PC-3 (cell line): Measurements from ENCODE around the gene APBA1. TPM values are rescaled to one million over a fixed set of nuclear protein-coding genes. Genes with fewer than 3 reads are reported as not detected.

Experiments used
- ATAC-seq: fragments of 200-7000 bp; cut with Tn5 transposase; 2 replicates; pipeline ENCODE4 v1.9.1; 2020; ENCODE audit warnings: mild to moderate bottlenecking, moderate library complexity
- BruUV-seq: library from RNA; stranded (reverse); fragments of 400-500 nt; replicated peaks from 2 replicates; lab custom pipeline; 2021; lab: Mats Ljungman, UMichigan
- CTCF ChIA-PET: fragments of 300-600 bp; sonication (Branson Sonifier 250); formaldehyde crosslinking; loops from one replicate; lab custom pipeline; 2022; ENCODE audit warnings: antibody characterized with exemption; lab: Charles Lee
- POLR2A ChIA-PET: fragments of 300-600 bp; sonication (Branson Sonifier 250); formaldehyde crosslinking; loops from one replicate; lab custom pipeline; 2022; ENCODE audit warnings: antibody characterized with exemption; ENCODE audit not compliant: unreplicated experiment; lab: Charles Lee
- DNase-seq: peaks from one replicate; pipeline ENCODE4 v3.0.0-alpha.2; 2015
- H2AFZ ChIP-seq: fragments of 300-600 bp; sonication (generic); 2 replicates; pipeline ENCODE4 v1.6.0; 2016; ENCODE audit warnings: antibody characterized with exemption, low read length
- H3F3A ChIP-seq: fragments of 300-600 bp; sonication (generic); one replicate; pipeline ENCODE4 v1.6.0; 2017; ENCODE audit warnings: antibody characterized with exemption, low read length, control low read depth, mild to moderate bottlenecking; ENCODE audit not compliant: unreplicated experiment
- H3K27ac ChIP-seq: fragments of 300-600 bp; sonication (generic); 2 replicates; pipeline ENCODE4 v1.5.1; 2016; ENCODE audit warnings: mild to moderate bottlenecking, low read length
- H3K27me3 ChIP-seq: fragments of 300-600 bp; sonication (generic); 2 replicates; pipeline ENCODE4 v1.6.1; 2016; ENCODE audit warnings: low read length, mixed read lengths
- H3K36me3 ChIP-seq: fragments of 300-600 bp; sonication (generic); 2 replicates; pipeline ENCODE4 v1.6.1; 2016; ENCODE audit warnings: low read depth, mixed run types, low read length, mixed read lengths
- H3K4me1 ChIP-seq: fragments of 300-600 bp; sonication (generic); 2 replicates; pipeline ENCODE4 v1.5.1; 2016; ENCODE audit warnings: low read length; ENCODE audit not compliant: insufficient read depth
- H3K4me2 ChIP-seq: fragments of 300-600 bp; sonication (generic); 2 replicates; pipeline ENCODE4 v1.6.0; 2016; ENCODE audit warnings: low read length
- H3K4me3 ChIP-seq: fragments of 300-600 bp; sonication (generic); 2 replicates; pipeline ENCODE4 v1.5.1; 2016; ENCODE audit warnings: mild to moderate bottlenecking, low read length, mixed read lengths
- H3K79me2 ChIP-seq: fragments of 300-600 bp; sonication (generic); 2 replicates; pipeline ENCODE4 v1.6.1; 2017; ENCODE audit warnings: low read length, mixed read lengths
- H3K9ac ChIP-seq: fragments of 300-600 bp; sonication (generic); 2 replicates; pipeline ENCODE4 v1.6.0; 2016; ENCODE audit warnings: mild to moderate bottlenecking, low read length
- H3K9me2 ChIP-seq: fragments of 300-600 bp; sonication (generic); replicated peaks from 2 replicates; pipeline ENCODE4 v1.6.1; 2016; ENCODE audit warnings: mixed run types, low read length, mixed read lengths
- H3K9me3 ChIP-seq: fragments of 300-600 bp; sonication (generic); 2 replicates; pipeline ENCODE4 v1.6.1; 2016; ENCODE audit warnings: low read length, mixed read lengths
- H4K20me1 ChIP-seq: fragments of 300-600 bp; sonication (generic); 2 replicates; pipeline ENCODE4 v1.6.1; 2016; ENCODE audit warnings: low read length, mixed read lengths
- EZH2 ChIP-seq: fragments of 300-600 bp; sonication (generic); IDR thresholded peaks from one replicate; pipeline ENCODE4 v1.6.1; 2017; ENCODE audit warnings: antibody characterized with exemption, mild to moderate bottlenecking, low read length; ENCODE audit not compliant: unreplicated experiment
- EZH2phosphoT487 ChIP-seq: fragments of 300-600 bp; sonication (generic); IDR thresholded peaks from 2 replicates; pipeline ENCODE4 v1.6.1; 2018; ENCODE audit warnings: mild to moderate bottlenecking, antibody characterized with exemption, low read length, borderline replicate concordance
- intact Hi-C: fragments of 100-400 bp; cut with micrococcal nuclease; formaldehyde crosslinking; loops from 2 replicates; pipeline ENCODE4 v1.9.0; 2023
- total RNA-seq: library from RNA; depleted of rRNA; stranded (reverse); fragments of >200 nt; gene quantifications from 2 replicates; pipeline ENCODE4 v1.2.3, GENCODE V29; 2014
- TF ChIP-seq, protein P1 (sequence below): fragments of 300-600 bp; sonication (generic); conservative IDR thresholded peaks from 2 replicates; pipeline ENCODE4 v1.5.1; 2017; ENCODE audit warnings: antibody characterized with exemption, low read depth, mild to moderate bottlenecking, low read length

Gene APBA1
- total RNA-seq, 1 experiment from 2014 or later, result 0.07 TPM

DNA sequence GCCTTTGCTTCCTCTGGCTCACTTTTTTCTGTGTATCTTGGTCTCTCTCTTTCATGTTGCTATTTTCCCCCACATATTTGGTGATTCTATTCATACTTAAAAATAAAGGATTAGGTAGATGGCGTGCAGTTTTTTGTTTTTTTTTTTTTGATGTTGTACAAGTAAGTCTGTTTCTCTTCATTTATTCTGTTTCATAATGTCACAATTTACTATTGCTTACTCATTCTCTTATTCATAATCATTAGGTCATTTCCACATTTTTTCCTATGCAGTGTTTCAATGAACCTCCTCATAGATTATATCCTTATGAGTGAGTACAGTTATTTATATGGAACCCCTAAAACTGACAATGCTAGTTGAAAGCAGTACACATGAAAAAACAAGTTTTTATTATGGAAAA lies 136.3 kb downstream of the APBA1 start:
- H3K27ac ChIP-seq, result no peak overlapping the region
- H3K4me2 ChIP-seq, result no peak overlapping the region
- H2AFZ ChIP-seq, result no peak overlapping the region
- ATAC-seq (no peak), DNase-seq (no peak)
- no peak overlapping the region for H3K4me3 ChIP-seq
- no peaks in the 10 kb centered on the region for H3K36me3 ChIP-seq
- TF ChIP-seq EZH2 (no peak), EZH2phosphoT487 (no peak)
- TF ChIP-seq, protein P1, sequence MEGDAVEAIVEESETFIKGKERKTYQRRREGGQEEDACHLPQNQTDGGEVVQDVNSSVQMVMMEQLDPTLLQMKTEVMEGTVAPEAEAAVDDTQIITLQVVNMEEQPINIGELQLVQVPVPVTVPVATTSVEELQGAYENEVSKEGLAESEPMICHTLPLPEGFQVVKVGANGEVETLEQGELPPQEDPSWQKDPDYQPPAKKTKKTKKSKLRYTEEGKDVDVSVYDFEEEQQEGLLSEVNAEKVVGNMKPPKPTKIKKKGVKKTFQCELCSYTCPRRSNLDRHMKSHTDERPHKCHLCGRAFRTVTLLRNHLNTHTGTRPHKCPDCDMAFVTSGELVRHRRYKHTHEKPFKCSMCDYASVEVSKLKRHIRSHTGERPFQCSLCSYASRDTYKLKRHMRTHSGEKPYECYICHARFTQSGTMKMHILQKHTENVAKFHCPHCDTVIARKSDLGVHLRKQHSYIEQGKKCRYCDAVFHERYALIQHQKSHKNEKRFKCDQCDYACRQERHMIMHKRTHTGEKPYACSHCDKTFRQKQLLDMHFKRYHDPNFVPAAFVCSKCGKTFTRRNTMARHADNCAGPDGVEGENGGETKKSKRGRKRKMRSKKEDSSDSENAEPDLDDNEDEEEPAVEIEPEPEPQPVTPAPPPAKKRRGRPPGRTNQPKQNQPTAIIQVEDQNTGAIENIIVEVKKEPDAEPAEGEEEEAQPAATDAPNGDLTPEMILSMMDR, result no peak
- intact Hi-C loops, result no loop called here
- H3K27me3 ChIP-seq, result peaks cover 13% of the 10 kb centered on the region; the same call in 1 of the 2 replicates
- no peaks in the 10 kb centered on the region for H4K20me1 ChIP-seq
- no peak overlapping the region for H3K9ac ChIP-seq
- ChIA-PET POLR2A (no interaction called here), CTCF (interaction anchor here (0.7 kb wide), 1 partner anchor 196 kb away, joined by 7 read pairs; no protein-coding TSS in a partner anchor)
- no TSS peak for BruUV-seq
- H3K4me1 ChIP-seq, result no peaks in the 10 kb centered on the region
- H3F3A ChIP-seq, result no peaks in the 10 kb centered on the region
- H3K9me2 ChIP-seq, result no peaks in the 10 kb centered on the region
- H3K79me2 ChIP-seq, result no peaks in the 10 kb centered on the region
- H3K9me3 ChIP-seq, result no peaks in the 10 kb centered on the region

GRCh38 chr9:69535286-69535832 lies 136.8 kb downstream of the APBA1 start:
- ChIA-PET POLR2A (no interaction called here), CTCF (no interaction called here)
- Histone ChIP-seq H3F3A (no peaks in the 10 kb centered on the region), H3K4me1 (no peaks in the 10 kb centered on the region), H3K4me2 (no peak overlapping the region), H3K4me3 (no peak overlapping the region), H3K9me3 (no peaks in the 10 kb centered on the region), H3K79me2 (no peaks in the 10 kb centered on the region), H4K20me1 (no peaks in the 10 kb centered on the region), H3K9me2 (no peaks in the 10 kb centered on the region), H3K27me3 (peaks cover 13% of the 10 kb centered on the region; the same call in 1 of the 2 replicates), H3K27ac (no peak overlapping the region), H3K36me3 (no peaks in the 10 kb centered on the region), H3K9ac (no peak overlapping the region), H2AFZ (no peak overlapping the region)
- BruUV-seq, result no TSS peak
- DNase-seq (no peak), ATAC-seq (no peak)
- intact Hi-C loops, result no loop called here
- TF ChIP-seq EZH2phosphoT487, result no peak
- TF ChIP-seq, protein P1, result no peak
- no peak for TF ChIP-seq EZH2

DNA sequence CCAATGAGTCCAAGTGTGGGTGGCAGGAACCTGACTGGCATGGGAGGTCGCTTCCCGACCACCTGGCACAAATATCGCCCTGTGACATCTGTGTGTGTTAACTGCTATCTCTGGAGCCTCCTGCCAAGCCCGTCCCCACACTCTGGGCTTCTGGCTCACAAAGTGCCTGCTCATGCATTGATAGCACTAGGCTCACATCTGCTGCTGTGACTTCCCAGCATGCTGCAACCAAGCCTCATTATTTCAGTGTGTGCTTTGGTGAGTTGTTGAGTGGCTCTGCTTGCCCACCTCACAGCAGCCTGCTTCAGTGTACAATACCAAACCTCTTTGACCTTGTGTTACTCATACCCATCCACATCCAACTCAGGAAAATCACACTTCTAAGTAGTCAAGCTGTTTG lies 139.8 kb downstream of the APBA1 start:
- Histone ChIP-seq H3K27me3 (peaks cover 4% of the 10 kb centered on the region; the same call in 1 of the 2 replicates), H2AFZ (no peak overlapping the region), H3K4me2 (no peak overlapping the region), H3K79me2 (no peaks in the 10 kb centered on the region), H3K9me3 (no peaks in the 10 kb centered on the region), H3K36me3 (no peaks in the 10 kb centered on the region), H3K4me1 (no peaks in the 10 kb centered on the region), H4K20me1 (no peaks in the 10 kb centered on the region), H3K9ac (no peak overlapping the region), H3F3A (no peaks in the 10 kb centered on the region), H3K4me3 (no peak overlapping the region), H3K27ac (no peak overlapping the region), H3K9me2 (no peaks in the 10 kb centered on the region)
- CTCF ChIA-PET, result no interaction called here
- DNase-seq, result no peak
- POLR2A ChIA-PET, result no interaction called here
- intact Hi-C loops, result no loop called here
- TF ChIP-seq, protein P1, result no peak
- TF ChIP-seq EZH2 (no peak), EZH2phosphoT487 (no peak)
- BruUV-seq, result no TSS peak
- ATAC-seq, result no peak
